HG03139 (cell line): ENCODE measurements around the gene SEMA3E.
"Not testable (repeated sequence)": the region's sequence is repeated elsewhere in the genome, so short reads cannot be mapped to it uniquely, and the experiment has no call there.

ENCODE experiments used
- ATAC-seq: cut with Tn5 transposase; IDR thresholded peaks from one replicate; pipeline ENCODE4 v1.9.1; 2021; ENCODE audit not compliant: unreplicated experiment

The SEMA3E gene

DNA sequence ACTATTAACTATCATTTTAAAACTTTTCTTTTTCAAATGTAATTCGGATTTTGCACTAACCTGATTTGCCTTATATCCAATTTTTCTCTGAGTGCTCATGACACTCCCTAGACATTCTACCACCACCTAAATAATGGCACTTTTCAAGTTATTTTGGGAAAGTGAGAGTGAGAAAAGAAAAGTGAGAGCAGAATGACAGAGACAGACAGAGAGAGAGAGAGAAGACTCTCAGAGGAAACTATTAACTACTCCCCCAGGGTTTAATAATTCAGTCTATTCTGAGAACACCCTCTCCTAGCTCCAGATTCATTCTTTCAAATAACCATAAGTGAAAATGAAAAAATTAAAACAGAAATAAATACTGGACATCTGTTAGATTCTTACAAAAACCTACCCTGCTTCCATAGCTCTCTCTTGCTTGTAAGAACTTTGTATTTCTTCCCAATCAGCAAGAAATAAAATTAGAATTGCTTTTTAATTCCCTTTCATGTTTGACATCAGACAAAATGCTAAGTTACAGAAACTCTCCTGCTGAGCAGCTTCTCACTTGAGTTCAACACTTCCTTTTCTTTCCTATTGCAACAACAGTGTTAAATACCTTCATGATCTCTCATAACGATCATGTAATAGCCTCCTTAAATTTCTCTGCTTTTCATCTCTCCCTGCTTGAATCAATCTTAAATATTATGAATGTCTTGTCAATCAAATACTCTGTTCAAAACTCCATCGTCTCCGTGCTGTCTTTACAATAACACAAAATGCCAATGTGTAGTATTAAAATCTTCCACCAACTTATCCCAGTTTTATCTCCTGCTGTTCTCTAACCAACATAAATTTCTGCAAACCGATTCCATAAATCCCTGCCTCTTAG is 191.7 kb downstream of the SEMA3E start:
- ATAC-seq = no peak

DNA sequence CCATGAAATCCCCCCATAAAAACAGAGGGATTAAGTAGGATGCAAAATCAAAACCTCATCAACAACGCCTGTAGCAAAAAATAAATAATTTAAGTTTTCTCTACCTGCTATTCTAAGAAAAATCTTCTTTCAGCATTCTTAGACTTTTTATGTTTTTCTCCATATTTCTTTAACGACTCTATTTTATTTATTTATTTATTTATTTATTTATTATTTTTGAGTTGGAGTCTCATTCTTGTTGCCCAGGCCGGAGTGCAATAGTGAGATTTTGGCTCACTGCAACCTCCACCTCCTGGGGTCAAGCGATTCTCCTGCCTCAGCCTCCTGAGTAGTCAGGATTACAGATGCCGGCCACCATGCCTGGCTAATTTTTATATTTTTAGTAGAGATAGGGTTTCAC is 192.5 kb downstream of the SEMA3E start:
- no peak for ATAC-seq

DNA sequence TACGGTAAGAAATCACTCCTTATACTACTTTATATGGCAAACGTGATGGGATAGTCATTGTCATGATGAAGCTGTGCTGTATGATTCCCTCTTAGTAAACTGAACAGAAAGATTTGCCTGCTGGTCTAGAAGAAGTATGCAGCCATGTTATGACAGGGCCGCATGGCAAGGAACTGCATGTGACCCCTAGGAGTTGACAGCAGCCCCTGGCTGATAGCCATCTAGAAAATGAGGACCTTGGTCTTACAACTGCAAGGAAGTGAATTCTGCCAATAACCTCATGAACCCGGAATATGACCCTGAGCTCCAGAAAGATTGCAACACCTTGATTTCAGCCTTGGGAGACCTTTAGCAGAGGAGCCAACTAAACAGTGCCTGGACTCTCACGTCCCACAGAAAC is 193.3 kb downstream of the SEMA3E start:
- ATAC-seq = no peak

DNA sequence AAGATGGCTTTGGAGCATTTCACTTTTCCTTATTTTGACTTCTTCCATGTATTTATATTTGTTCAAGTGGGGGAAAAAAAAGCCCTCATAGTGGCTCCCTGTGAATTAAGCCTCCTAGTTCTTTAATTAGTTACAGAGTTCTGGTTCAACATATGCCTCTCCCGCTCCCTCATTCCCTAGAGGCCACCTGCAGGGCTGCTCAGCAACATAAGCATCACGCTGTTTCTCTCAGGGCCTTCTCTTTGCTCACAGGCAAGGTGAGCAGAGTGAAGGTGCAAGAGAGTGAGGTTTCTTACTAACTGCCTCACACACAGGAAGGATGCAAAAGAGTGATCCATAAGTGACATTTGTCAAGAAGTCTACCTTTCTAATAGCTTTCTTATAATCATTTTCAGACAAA is 196.7 kb downstream of the SEMA3E start:
- no peak for ATAC-seq

DNA sequence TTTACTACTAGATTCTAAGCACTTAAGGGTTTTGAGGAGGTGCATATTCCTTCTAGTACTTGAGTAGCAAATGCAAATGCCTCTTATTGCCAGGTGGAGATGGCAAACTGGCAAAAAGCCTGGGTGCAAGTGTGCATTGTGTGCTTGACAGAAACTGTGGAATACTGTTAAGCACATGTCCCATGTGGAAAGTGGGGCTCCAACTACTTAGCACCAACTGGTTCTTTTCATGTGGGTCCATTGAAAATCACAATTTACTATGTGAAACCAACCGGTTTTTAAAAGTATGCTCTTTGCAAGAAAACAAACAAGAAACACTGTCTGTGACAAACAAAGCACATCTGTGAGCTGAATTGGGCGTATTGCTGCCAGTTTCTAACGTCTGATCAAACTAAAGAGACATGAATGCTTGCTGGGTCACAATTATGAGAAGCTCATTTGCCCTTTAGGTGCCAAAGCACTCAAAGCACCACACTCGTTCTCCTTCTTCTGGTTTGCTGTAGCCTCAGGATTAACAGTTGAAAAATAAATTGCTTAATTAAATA is 197.4 kb downstream of the SEMA3E start:
- ATAC-seq = no peak

DNA sequence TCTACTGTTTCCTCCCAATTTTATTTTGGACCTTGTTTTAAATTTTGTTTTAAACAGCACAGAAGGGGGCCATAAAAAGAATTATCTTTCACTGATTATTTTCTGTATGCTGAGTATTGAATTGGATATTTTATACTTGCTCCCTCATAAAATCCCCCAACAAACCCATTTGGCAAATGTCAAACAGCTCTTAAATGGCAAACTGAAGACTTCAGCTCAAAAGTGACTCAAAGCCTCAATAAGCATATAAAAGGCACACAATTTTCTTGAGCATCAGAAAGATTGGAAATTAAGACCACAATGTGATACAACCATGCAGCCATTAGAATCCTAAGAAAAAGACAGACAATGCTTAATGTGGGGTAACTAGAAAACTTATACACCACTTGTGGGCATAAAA is 199.2 kb downstream of the SEMA3E start:
- ATAC-seq = no peak

DNA sequence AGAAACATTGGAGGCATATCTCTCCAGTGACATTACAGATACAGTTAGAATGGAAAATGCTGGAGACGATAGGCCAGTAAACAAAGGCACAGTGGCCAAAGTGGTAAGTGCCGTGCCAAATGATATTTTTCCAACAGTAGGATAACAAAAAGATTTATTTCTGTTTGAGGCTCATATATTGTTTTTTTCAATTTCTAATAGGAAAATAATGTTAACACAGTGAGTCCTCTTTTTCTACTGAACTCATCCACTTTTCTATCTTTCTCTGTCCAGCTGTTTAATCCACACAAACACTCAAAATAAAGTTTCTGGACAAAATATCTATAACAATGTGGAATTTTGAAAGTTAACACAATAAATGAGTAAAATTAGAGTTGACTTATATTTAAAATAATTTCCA is 201.3 kb downstream of the SEMA3E start:
- no peak for ATAC-seq

DNA sequence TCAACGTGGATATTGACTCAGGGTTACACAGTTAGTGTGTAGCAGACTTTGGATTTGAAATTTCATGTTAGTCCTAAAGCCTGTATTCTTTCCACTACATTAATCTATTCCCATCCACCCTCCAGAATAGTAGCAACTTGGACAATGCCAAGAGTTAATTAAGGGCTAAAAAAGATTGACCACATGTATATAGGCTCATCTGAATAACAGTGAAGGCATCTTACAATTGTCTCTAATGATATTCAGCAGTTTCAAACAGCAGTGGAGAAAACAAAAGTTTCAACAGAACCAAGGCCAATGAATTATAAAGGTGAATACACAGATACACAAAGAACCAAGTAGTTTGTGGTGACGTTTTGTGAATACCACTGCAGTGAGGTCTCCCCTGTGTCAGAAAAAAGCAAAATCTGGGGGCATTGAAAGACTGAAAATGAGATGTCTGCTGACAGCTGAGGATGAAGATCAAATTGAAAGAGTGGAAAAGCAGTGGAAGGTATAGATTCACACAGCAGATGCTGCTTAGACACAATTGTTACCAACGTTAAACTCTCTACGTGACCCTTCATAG is 202.8 kb downstream of the SEMA3E start:
- ATAC-seq = no peak

DNA sequence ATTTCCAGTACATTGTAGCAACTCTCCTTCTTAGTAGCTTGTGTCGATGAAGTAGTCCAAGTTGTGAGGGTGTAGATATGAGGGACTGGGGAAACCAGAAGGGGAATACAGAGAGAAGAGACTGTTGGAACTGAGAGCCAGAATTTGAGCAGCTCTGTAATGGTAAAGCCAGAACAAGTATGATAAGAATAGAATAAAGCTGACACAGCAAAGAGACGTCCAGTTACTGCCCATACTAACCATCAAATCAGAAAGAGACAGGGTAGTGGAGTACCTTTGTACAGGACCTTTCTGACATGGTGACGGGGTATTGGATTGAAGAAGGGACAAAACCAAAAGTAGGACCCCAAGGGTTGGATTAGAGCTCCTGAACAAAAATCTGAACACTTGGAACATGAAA is 206.0 kb downstream of the SEMA3E start:
- ATAC-seq = no peak

DNA sequence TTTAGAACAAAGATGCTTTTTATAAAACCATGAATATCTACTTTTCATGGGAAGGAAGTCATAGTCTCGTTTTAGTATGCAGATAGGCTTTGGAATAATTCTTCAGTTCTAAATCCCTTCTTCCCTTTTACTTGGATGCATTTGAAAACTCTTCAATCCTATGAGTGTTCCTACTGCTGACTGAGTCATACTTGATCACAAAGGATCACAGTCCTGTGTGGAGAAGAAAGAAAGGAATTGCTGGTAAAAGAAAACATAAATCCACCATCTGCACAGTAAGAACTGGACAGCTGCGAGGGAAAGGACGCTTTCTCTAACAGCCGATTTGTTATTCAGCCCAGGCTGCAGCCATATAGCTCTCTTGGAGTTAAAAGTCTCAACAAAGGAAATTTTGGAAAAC is 209.9 kb downstream of the SEMA3E start:
- no peak for ATAC-seq

DNA sequence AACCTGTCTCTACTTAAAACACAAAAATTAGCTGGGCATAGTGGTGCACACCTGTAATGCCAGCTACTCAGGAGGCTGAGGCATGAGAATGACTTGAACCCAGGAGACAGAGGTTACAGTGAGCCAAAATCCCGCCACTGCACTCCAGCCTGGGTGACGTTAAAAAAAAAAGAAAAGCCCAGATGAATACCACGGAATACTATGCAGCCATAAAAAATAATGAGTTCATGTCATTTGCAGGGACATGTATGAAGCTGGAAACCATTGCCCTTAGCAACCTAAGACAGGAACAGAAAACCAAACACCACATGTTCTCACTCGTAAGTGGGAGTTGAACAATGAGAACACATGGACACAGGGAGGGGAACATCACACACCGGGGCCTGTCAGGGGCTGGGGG is 218.7 kb downstream of the SEMA3E start:
- not testable (repeated sequence) for ATAC-seq

DNA sequence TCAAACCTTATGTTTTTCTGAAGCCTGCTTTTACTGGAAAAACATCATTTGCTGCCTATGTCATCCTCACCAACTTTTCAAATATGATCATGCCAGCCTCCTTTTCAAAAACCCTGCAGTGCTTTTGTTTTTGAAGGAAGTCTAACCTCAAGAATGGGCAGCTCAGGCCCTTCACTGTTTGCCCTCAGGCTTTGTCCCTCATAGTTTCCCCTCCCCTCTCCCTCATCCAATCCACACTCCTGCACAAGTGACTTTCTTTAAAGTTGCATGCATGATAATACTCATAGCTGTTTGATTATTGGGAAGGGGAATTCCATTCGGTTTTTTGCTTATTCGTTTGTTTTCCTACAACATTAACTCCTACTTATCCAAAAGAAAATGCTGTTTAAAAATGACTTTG is 219.4 kb downstream of the SEMA3E start:
- ATAC-seq = no peak

DNA sequence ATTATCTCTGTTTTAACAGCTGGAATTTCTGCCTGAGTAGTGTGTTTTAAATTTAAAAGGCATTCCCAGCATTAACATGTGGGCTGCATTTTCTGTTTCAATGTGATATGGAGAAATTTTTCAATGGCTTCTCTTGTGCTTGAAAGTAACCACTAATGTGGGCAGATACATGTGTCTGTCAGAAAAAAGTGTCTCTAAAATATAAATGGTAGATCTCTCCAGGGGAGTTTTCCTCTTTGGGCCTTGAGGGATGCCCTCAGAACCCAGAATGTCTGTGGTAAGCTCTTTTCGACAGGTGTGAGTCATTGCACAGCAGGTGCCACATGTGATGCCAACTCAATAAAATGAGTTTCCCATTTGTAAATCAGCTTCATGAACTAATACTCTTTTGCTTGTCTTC is 221.1 kb downstream of the SEMA3E start:
- ATAC-seq = no peak

DNA sequence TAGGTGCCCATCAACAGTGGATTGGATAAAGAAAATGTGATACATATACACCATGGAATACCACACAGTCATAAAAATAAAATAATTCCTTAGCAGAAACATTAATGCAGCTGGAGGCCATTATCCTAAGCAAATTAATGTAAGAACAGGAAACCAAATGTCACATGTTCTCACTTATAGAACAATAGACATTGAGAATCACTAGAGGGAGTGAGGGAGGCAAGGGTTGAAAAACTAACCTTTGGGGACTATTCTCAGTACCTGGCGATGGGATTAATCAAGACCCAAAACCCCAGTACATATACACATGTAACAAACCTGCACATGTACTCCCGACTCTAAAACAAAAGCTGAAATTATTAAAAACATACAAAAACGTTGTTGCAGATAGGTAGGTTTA is 222.6 kb downstream of the SEMA3E start:
- ATAC-seq = no peak

DNA sequence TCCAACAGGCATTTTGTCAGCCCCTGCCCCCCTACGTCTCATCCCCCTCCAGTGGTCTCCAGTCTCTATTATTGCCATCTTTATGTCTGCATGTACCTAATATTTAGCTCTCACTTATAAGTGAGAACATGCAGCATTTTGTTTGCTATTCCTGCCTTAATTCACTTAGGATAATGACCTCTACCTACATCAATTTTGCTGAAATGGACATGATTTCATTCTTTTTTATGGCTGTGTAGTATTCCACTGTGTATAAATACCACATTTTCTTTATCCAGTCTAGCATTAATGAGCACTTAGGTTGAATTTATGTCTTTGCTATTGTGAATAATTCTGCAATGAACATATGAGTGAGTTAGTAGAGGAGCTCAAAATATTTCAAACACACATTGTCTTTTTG is 229.9 kb downstream of the SEMA3E start:
- no peak for ATAC-seq

DNA sequence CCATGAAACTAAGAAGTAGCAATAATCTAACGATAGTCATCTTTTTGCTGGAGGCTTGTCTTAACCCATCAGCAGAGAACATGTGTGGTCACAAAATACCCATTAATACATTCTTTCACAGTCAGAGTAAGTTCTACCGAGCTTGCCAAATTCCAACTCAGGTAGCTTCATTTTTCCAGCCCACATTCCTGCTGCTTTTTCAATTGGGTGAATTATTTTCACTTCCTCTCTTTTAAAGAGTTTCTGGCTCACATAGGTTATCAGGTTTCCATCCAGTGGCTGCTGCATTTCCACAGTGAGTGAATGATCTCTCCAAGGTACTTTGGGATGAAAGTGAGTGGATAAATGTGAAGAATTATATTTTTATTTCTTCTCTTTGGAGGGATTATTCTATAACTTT is 233.1 kb downstream of the SEMA3E start:
- ATAC-seq = no peak

DNA sequence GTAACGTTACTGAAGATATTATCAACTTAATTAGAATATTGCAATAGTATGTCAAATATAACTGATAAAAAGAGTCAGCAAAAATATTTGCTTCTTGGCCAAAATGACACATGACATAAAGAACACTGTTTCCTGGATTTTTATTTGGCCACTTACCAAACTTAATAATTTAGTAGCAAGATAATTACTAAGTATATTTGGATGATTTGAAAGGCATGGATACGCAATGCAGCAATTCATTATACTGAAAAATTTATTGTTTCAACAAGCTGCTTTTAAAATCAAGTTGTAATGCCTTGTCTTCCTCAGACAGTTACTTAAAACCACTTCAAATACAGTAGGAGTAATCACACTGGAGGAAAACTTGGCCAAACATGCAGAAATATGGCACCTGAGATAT is 234.0 kb downstream of the SEMA3E start:
- ATAC-seq = no peak

DNA sequence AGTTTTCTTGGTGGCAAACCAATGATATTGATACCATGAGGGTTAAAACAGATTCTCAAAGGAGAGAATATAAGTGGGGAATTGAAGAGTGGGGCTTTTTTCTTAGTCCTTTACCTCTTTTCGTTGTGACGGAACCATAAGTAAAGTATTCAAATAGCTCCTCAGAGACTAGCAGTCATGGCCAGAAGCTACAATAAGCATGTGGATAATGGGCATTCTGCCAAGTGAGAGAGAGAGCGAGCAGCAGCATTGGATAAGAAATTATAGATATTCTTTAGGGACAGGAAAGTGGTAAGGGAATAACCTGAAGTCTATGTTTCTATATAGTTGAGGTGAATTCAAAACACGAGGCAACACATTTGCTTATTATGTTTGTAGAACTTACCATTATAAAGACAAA is 235.1 kb downstream of the SEMA3E start:
- ATAC-seq = no peak

DNA sequence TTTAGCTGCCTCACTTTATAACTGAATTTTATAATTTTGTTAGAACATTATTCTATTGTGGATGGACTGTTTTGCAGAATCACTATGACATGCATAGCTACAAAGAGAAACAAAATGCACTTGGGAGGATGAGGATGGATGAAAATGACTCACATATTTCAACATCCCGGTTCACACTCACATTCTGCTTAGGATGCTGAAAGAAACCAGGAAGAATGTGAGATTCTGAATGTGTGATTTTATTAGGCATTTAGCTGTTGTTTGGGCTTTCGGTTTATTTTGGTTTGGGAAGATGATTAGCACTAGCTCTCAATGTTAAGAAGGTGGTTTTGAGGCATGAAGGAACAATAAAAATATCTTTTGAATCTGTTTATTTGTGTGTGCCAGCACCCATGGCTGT is 235.5 kb downstream of the SEMA3E start:
- ATAC-seq = no peak

DNA sequence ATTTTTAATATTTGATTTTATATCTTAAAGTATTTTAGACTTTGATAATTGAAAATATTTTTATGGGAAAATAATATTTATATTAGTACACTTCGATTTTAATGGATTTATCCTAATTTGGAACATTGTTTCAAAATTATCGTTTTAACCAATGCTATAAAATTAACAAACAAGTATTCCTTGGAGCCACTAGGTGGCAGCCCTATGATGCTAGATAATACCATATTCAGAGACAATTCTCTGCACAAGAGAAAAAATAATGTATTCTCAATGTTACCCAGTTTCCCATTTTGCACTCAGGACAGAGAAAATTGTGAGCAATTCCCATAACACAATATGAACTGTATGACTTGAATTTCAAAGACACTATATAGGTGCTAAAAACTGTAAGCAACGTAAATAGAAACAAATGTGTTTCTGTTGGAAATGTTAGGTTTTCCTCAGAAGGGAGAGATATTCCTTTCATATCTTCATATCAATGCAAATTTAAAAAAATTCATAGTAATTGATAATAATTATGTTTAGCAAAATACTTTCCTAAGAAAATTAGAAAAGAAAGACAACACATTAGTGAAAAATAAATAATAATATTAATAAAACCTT is 237.8 kb downstream of the SEMA3E start:
- no peak for ATAC-seq

DNA sequence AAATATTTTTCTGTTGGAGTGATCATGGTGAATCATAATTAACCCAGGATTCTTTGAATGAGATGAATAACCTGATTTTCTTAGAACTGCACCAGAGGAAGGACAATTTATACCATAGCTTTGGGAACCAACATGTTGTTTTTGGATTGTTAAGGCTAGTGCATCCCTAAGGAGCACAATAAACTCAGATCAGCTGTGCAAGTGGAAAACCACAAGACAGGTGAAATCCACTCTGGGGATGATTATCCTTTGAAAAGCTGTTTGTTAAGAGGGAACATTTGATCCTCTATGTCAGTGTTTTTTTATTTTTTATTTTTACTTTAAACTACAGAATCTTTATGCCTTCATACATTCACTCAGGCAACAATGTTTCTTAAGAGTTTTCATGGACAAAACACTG is 254.2 kb downstream of the SEMA3E start:
- ATAC-seq = no peak

DNA sequence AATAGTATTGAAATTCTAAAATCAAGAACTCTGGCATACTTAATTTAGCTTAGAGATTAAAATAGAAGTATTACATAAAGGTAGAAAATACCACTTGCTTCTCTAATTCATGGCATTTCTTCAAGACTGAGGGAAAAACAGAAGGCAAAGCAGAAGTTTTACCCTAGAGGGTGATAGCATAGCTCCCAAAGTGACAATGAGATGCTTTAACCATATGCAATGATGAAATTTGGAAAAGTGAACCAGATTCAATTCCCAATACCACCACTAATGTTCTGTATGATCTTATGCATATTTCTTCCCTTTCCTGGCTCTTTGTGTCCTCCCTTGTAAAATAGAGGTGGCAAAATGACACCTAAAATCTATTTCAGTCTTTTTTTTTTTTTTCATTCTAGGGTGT is 260.5 kb downstream of the SEMA3E start:
- no peak for ATAC-seq
